Mesothelial cell of epicardium (in vitro differentiated cells): Measurements from ENCODE around the gene MESP2. TPM values are rescaled to one million over a fixed set of nuclear protein-coding genes. Genes with fewer than 3 reads are reported as not detected.

Experiments used
- DNase-seq, 2 experiments: peaks; one replicate each; pipeline ENCODE4 v3.0.0; 2021; ENCODE audit warnings: low spot score in 2 of 2; ENCODE audit not compliant: unreplicated experiment in 2 of 2
- H3K27ac Mint-ChIP-seq: 2 replicates; pipeline ENCODE4 v1.8.0; 2021; ENCODE audit warnings: mixed read lengths
- H3K27me3 Mint-ChIP-seq: 2 replicates; pipeline ENCODE4 v1.8.0; 2021; ENCODE audit warnings: low read depth, mixed read lengths
- H3K36me3 Mint-ChIP-seq: 2 replicates; pipeline ENCODE4 v1.8.0; 2021; ENCODE audit warnings: mixed read lengths
- H3K4me1 Mint-ChIP-seq: 2 replicates; pipeline ENCODE4 v1.8.0; 2021; ENCODE audit warnings: mixed read lengths
- H3K4me3 Mint-ChIP-seq: 2 replicates; pipeline ENCODE4 v1.8.0; 2021; ENCODE audit warnings: mild to moderate bottlenecking, moderate library complexity, mixed read lengths
- H3K9me3 Mint-ChIP-seq: 2 replicates; pipeline ENCODE4 v1.8.0; 2021; ENCODE audit warnings: mixed read lengths
- CTCF ChIP-seq: fragments of 200-600 bp; sonication (generic); IDR thresholded peaks from one replicate; pipeline ENCODE4 v1.5.0; 2021; ENCODE audit warnings: antibody characterized with exemption; ENCODE audit not compliant: unreplicated experiment
- total RNA-seq: library from RNA; stranded (reverse); gene quantifications from 3 replicates; pipeline ENCODE4 v1.2.1, GENCODE V29; 2021

The MESP2 gene
- total RNA-seq, 1 donor from 2014 or later = 0.29 TPM

GRCh38 chr15:89799918-89800498 is 23.9 kb downstream of the MESP2 start:
- H3K9me3 Mint-ChIP-seq = peaks cover 3% of the 10 kb centered on the region
- no peak overlapping the region for H3K27ac Mint-ChIP-seq
- no peak for DNase-seq
- TF ChIP-seq CTCF = no peak
- H3K4me1 Mint-ChIP-seq = peaks cover 7% of the 10 kb centered on the region
- no peak overlapping the region for H3K4me3 Mint-ChIP-seq
- peaks cover 1% of the 10 kb centered on the region for H3K36me3 Mint-ChIP-seq
- no peaks in the 10 kb centered on the region for H3K27me3 Mint-ChIP-seq

GRCh38 chr15:89801471-89802195 is 25.5 kb downstream of the MESP2 start:
- Mint-ChIP-seq H3K27ac (no peak overlapping the region), H3K9me3 (peaks cover 3% of the 10 kb centered on the region), H3K4me1 (no peaks in the 10 kb centered on the region), H3K4me3 (no peak overlapping the region), H3K36me3 (peaks cover 1% of the 10 kb centered on the region), H3K27me3 (no peaks in the 10 kb centered on the region)
- TF ChIP-seq CTCF = no peak
- no peak for DNase-seq

GRCh38 chr15:89802231-89802928 is 26.2 kb downstream of the MESP2 start:
- Mint-ChIP-seq H3K4me3 (no peak overlapping the region), H3K36me3 (no peaks in the 10 kb centered on the region), H3K27ac (no peak overlapping the region), H3K9me3 (no peaks in the 10 kb centered on the region), H3K27me3 (no peaks in the 10 kb centered on the region), H3K4me1 (no peaks in the 10 kb centered on the region)
- TF ChIP-seq CTCF = no peak
- DNase-seq = no peak

GRCh38 chr15:89802986-89803824 is 27.1 kb downstream of the MESP2 start:
- Mint-ChIP-seq H3K27me3 (no peaks in the 10 kb centered on the region), H3K9me3 (no peaks in the 10 kb centered on the region), H3K4me1 (no peaks in the 10 kb centered on the region), H3K36me3 (no peaks in the 10 kb centered on the region), H3K27ac (no peak overlapping the region), H3K4me3 (no peak overlapping the region)
- no peak for DNase-seq
- TF ChIP-seq CTCF = no peak

- no peaks in the 10 kb centered on the region for H3K9me3 Mint-ChIP-seq
- no peaks in the 10 kb centered on the region for H3K27me3 Mint-ChIP-seq
- H3K27ac Mint-ChIP-seq = no peak overlapping the region
- no peak for DNase-seq
- no peaks in the 10 kb centered on the region for H3K36me3 Mint-ChIP-seq
- no peak for TF ChIP-seq CTCF
- H3K4me1 Mint-ChIP-seq = no peaks in the 10 kb centered on the region
- no peak overlapping the region for H3K4me3 Mint-ChIP-seq
These were observed 28.0 kb downstream of the MESP2 start for GRCh38 chr15:89803941-89804800.
